ENCODE data around the gene CSNK2B. TPM values are rescaled to one million over a fixed set of nuclear protein-coding genes. Genes with fewer than 3 reads are reported as not detected.

CSNK2B gene
- total RNA-seq (ENCODE audit: insufficient read depth, low replicate concordance): 36.6 TPM

DNA sequence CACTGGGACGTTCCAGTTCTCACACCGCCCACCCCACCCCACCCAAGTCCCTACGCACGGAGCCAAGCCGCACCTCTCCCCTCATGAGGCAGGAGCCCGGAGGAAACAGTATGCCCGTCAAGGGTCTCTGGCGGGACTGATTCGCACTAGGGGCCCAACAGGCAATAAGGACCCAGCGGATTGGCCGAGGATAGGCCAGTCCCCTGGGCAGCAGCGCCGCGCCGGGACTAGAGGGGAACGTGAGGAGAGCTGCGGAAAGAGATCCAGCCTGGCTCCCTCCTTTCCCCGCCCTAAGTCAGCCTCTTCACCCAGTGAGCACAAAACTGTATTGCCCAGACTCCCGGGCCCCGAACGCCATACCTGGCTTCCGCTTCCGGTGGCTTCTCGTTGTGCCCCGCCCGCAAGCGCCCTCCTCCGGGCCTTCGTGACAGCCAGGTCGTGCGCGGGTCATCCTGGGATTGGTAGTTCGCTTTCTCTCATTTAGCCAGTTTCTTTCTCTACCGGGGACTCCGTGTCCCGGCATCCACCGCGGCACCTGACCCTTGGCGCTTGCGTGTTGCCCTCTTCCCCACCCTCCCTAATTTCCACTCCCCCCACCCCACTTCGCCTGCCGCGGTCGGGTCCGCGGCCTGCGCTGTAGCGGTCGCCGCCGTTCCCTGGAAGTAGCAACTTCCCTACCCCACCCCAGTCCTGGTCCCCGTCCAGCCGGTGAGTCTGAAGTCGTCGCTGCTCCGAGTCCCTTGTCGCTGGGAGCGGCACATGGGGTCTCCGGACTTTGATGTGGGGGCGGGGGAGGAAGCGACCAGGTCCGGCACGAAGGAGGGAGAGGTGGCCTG lies at the start of gene CSNK2B:
Gene CSNK2B (plus strand): TSS at position 580 of the 836 bp plus-strand sequence. CDS start 752 bp downstream, outside the sequence.
- peak; percentile 99 for DNase-seq (ENCODE audit: low spot score)

DNA sequence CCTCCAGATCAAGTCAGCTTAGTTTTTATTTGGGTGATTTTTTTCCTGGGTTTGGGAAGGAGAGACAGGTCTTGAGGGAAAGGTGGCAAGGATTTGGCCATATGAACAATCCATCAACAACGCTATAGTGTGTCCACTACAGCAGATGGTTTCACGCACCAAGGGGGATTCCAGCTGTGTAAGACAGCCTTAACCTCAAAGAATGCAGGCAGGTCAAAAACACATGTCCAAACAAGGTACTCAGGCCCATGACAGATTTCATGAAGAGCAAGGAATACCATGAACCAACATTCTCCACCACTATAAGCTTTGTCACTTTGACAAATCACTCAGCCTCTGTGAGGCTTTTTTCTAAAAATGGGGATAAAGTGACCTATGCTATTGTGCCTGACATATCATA lies 48.9 kb upstream of the CSNK2B start:
- no peak for DNase-seq (ENCODE audit: low spot score)

DNA sequence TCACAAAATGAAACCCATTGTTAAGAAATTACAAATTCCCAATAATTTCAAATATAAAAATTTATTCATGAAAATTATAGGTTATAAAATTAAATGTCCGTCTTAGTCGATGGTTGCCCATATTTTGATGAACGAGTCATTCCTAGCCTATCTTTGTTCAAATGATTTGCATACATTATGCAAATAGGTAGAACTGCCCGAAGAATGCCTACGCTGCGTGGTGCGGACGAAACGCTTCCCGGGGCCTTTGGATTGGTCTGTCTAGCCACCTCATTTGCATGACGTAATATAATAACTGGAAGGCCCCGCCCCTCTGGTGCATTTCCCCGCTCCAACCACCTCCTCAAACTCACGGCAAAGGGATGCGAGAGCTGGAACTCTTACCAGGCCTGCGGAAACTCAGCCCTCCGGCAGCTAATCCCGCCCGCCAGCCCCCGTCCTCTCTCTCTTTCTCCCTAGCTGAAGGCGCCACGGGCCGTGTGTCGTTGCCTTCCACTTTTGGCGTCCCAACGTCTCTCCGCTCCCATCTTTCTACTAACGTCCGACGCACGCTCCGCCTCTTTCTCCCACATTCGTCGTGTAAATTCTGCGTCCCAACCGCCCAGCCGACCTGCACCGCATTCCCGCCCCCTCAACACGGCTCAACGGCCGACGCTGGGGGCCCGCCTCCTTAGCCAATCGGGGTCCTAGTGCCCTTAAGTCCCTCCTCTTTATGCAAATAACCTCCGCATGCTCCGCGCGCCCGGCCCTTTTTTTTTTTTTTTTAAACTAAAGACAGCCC lies 45.9 kb upstream of the CSNK2B start:
- DNase-seq (ENCODE audit: low spot score): peak; percentile 100

DNA sequence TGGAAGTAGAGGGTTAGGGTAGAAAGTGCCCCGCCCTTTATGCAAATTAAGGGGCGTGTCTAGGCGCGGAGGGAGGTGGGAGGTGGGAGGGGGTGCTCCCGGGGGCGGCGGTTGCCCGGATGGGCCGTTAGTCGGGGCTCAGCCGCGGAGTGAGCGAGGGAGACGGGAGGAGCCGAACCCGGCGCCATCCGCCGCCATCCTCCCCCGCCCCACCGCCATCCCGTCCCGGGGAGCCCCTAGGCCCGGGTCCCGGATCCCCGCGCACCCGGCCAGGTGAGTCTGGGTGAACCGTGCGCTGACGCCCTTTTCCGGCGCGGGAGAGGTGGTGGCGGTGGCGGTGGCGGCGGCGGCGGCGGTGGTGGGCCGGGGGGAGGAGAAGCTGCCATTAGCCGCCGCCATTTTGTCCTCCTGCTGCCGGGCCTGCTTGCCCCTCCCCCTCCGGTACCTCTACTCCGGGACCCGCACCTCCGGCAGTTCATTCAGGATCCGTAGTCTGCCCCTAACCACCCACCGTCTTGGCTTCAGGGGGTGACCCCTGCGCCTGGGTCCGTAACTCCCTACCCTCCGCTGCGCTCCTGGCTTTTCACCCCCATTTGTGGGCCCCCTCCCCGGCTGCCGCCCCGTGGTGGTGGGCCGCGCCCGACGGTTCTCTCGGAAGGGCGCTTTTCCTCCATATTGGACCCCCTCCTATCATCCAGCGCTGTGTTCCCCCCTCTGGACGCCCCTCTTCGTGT lies 45.1 kb upstream of the CSNK2B start, which contains the start of gene PRRC2A:
Gene PRRC2A (plus strand): TSS at position 130 of the 734 bp plus-strand sequence. CDS start 2,075 bp downstream, outside the sequence.
- DNase-seq (ENCODE audit: low spot score): no peak

DNA sequence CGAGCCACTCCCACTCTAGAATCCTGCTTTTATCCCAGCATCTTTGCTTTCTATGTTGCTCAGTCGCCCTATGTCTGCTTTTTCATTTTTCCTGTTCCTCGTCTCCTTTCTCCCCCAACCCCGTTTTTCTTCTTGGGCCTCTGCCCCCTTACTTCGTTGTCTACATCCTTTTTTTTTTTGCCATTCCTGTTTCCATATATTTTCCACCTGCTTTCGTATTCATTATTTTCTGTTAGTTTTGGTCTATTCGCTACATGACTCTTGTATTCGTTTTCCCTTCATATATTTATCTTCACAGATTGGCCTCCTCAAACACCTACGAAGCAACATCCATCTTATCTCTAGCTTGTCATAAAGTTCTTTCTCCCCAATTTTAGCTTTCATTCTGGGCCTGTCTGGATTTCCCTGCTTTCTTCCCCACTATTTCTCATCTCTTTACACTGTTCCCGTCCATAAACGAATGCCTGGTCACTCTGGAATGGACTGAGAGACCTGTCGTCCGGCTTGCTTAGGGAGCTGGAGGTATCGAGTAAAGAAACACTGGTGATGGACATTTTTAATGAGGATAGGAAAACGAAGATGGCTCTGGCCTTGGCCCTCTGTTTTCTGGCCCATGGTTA lies 44.5 kb upstream of the CSNK2B start:
- peak; percentile 21 for DNase-seq (ENCODE audit: low spot score)

DNA sequence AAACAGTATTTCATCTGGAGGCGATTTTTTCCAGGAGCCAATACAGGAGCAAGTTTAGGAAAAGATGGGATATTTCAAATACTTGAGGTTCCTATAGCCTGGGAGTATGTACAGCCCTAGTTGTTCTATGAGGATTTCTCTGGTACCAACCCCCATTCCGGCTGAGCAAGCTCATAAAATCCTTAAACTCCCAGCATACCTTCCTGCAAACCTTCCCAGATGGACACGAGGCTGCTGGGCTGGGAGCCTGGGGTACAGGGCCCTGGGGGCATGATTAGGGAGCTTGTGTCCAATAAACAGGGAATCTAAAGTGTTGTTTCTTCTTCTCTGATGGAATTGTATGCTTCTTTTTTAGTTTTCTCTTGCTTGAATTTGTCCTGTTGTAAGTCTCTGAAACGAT lies 43.9 kb upstream of the CSNK2B start:
- DNase-seq (ENCODE audit: low spot score): peak; percentile 40

DNA sequence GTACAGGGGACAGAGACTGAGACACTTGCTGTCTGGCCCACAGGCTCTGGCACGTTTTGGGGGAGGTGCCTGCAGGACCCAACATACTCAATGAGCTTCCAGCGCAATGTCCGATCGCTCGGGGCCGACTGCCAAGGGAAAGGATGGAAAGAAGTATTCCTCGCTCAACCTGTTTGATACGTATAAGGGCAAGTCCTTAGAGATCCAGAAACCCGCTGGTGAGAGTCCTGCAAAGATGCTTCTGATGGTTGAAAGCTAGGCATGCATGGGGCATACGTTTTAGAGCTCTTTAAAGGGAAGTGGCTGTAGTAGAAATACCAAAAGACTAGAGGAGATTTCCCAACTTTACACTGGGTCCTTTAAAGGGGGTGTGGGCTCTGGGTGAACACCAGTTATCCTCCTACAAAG lies 43.2 kb upstream of the CSNK2B start:
- peak; percentile 47 for DNase-seq (ENCODE audit: low spot score)

DNA sequence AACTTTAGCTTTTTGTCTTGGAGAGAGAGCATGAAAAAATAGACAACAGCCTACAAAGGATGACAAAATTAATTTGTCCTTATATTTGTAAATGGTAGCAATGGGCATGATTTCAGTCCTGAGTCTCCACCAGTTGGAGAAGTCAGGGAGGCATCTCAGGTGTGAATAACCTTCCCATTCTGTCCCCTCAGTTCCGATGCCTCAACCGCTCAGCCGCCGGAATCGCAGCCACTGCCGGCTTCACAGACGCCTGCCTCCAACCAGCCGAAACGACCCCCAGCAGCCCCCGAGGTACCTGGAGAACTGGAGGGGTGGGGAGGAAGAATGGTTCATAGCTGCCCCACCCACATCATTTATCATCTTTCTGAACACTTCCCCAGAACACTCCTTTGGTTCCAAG lies 41.8 kb upstream of the CSNK2B start:
- DNase-seq (ENCODE audit: low spot score): no peak

DNA sequence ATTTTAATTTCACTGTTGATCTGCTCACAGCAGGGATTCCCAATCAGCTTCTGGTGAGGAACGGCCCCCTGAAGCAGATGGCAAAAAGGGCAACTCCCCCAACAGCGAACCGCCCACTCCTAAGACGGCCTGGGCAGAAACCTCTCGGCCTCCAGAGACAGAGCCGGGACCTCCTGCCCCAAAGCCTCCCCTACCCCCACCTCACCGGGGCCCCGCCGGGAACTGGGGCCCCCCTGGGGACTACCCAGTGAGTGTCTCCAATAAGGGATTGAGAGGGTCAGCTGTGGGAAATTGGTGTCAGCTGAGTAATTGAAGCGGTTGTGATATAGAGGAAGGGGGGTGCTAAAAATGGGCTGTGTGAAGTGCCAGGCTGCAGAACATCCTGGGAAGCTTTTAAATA lies 38.9 kb upstream of the CSNK2B start:
- no peak for DNase-seq (ENCODE audit: low spot score)

DNA sequence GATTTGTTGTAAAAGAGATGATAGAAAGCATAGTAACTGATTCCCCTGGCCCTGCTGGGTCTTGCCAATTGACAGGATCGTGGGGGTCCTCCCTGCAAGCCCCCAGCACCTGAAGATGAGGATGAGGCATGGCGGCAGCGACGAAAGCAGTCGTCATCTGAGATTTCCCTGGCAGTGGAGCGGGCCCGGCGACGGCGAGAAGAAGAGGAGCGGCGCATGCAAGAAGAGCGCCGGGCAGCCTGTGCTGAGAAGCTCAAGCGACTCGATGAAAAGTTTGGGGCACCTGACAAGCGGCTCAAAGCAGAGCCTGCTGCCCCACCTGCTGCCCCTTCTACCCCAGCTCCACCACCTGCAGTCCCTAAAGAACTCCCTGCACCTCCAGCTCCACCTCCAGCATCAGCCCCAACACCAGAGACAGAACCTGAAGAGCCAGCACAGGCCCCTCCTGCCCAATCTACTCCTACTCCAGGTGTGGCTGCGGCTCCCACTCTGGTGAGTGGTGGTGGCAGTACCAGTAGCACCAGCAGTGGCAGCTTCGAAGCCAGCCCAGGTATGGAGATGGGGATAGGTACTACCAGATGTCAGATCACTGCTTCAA lies 38.1 kb upstream of the CSNK2B start:
- DNase-seq (ENCODE audit: low spot score): no peak

DNA sequence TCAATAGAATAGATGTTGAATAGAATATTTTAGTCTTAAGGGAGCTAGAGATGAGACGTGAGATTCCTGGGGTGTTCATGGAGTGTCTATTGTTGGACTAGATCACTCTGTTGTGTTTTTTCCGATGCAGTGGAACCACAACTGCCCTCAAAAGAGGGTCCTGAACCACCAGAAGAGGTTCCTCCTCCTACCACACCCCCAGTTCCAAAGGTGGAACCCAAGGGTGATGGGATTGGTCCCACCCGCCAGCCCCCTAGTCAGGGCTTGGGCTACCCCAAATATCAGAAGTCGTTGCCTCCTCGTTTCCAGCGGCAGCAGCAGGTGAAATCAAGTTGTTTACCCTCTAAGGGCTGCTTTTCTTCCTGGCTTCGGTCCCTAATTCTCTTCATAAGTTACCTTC lies 36.9 kb upstream of the CSNK2B start:
- DNase-seq (ENCODE audit: low spot score): no peak

DNA sequence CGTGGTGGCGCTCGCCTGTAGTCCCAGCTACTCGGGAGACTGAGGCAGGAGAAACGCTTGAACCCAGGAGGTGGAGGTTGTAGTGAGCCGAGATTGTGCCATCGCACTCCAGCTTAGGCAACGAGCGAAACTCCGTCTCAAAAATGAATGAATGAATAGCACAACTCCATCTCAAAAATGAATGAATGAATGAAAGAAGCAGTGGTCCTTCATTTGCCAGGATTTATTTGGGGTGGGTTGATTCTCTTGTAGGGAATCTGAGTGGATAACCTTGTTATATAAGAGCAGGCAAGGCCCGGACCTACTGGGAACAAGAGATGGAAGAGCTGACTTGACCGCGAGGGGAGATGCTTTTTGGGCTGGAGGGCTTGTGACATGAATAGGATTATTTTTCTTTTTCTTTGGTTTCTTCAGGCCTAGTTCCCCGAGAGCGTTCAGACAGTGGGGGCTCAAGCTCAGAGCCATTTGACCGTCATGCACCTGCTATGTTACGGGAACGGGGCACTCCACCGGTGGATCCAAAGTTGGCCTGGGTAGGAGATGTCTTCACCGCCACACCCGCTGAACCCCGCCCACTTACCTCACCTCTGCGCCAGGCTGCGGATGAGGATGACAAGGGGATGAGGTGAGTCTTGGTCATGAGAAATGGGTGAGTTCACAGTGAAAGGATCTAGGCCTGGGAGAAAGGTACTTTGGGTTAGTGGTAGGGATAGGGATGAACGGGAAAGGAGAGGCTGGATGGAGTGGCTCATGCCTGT lies 35.5 kb upstream of the CSNK2B start:
- no peak for DNase-seq (ENCODE audit: low spot score)

DNA sequence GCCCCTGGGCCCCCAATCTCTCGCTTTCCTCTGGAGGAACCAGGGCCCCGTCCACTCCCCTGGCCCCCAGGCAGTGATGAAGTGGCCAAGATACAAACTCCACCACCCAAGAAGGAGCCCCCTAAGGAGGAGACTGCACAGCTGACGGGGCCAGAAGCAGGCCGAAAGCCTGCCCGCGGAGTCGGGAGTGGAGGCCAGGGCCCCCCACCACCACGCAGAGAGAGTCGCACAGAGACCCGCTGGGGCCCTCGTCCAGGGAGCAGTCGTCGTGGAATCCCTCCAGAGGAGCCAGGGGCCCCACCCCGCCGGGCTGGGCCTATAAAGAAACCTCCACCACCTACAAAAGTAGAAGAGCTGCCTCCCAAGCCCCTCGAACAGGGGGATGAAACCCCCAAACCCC lies 34.7 kb upstream of the CSNK2B start:
- DNase-seq (ENCODE audit: low spot score): no peak

DNA sequence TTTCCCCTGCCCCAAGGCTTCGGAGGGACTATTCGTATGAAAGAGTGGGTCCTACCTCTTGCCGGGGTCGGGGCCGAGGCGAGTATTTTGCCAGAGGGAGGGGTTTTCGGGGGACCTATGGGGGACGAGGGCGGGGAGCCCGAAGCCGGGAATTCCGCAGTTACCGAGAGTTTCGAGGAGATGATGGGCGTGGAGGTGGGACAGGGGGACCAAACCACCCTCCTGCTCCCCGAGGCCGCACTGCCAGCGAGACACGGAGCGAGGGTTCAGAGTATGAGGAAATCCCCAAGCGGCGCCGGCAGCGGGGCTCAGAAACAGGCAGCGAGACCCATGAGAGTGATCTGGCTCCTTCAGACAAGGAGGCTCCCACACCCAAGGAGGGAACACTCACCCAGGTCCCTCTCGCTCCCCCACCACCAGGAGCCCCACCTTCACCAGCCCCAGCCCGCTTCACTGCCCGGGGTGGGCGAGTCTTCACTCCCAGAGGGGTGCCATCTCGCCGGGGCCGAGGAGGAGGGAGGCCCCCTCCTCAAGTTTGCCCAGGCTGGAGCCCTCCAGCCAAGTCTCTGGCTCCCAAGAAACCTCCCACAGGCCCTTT lies 34.1 kb upstream of the CSNK2B start:
- DNase-seq (ENCODE audit: low spot score): no peak

DNA sequence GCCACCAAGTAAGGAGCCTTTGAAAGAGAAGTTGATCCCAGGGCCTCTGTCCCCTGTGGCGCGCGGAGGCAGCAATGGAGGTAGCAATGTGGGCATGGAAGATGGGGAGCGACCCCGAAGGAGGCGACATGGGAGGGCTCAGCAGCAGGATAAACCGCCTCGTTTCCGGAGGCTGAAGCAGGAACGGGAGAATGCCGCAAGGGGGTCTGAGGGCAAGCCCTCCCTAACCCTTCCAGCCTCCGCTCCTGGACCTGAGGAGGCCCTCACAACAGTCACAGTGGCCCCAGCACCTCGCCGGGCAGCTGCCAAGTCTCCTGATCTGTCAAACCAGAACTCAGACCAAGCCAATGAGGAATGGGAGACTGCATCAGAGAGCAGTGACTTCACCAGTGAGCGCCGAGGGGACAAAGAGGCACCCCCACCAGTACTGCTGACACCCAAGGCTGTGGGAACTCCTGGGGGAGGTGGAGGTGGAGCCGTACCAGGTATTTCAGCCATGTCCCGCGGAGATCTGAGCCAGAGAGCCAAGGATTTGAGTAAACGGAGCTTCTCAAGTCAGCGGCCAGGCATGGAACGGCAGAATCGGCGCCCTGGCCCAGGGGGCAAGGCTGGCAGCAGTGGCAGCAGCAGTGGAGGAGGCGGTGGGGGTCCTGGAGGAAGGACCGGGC lies 33.5 kb upstream of the CSNK2B start:
- DNase-seq (ENCODE audit: low spot score): no peak

DNA sequence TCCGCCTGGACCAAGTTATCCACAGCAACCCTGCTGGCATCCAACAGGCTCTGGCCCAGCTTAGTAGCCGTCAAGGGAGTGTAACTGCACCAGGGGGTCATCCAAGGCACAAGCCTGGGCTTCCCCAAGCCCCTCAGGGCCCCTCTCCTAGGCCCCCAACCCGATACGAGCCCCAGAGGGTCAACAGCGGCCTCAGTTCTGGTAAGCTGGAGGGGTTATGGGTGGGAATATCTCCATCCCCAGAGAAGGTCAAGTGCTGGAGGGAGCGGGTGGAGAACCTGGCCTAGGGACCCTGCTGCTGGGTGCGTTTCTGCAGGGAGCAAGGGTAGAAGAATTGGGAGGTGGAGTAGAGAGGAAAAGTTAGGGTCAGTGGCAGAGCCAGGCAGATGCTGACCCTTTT lies 32.4 kb upstream of the CSNK2B start:
- DNase-seq (ENCODE audit: low spot score): no peak

DNA sequence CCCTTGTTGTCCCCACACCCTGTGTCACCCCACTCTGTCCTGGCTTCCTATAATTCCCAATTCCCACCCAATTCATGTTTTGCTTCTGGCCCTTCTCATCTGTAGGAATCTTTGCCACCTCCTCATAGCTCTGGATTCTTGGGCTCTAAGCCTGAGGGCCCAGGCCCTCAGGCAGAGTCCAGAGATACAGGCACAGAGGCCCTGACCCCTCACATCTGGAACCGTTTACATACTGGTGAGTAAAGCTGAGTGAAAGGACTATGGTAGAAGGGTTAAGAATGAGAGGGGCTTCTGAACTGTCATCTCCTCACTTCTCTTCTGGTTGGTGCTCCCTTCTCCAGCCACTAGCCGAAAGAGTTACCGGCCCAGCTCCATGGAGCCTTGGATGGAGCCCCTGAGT lies 31.7 kb upstream of the CSNK2B start:
- no peak for DNase-seq (ENCODE audit: low spot score)

DNA sequence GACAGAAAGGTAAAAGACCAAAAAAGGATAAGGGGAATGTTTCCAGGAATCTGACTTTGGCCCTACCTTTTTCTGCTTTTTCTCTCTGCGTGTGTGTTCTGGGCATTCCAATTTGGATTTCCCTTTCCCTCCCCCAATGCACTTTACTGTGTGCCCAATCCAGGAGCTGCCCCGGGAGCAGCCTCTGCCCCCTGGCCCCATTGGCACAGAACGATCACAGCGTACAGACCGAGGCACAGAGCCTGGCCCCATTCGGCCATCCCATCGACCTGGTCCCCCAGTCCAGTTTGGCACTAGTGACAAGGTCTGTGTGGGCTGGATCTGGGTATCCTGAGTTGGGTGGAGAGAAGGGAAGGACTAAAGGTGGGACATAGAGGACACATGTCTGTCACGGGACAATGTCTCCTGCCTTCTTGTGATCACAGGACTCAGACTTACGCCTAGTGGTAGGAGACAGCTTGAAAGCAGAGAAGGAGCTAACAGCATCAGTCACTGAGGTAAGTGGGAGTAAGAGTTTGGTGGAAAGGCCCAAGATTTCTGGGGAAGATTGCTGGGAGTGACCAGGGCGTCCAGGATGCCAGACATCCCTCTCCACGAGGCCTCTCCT lies 30.8 kb upstream of the CSNK2B start:
- no peak for DNase-seq (ENCODE audit: low spot score)

Data from umbilical cord (tissue), 2 donors.